HepG2 (cell line): ENCODE measurements around the gene BIN1. TPM values are rescaled to one million over a fixed set of nuclear protein-coding genes. Genes with fewer than 3 reads are reported as not detected.

Experiments
- BCL3 ChIP-seq: sonication (generic); formaldehyde crosslinking; IDR thresholded peaks from 2 replicates; pipeline ENCODE4 v1.5.1; 2020; ENCODE audit warnings: mild to moderate bottlenecking, missing genetic modification reagents, moderate library complexity
- BRD4 ChIP-seq: sonication (generic); formaldehyde crosslinking; IDR thresholded peaks from 2 replicates; pipeline ENCODE4 v1.4.0; 2020; ENCODE audit warnings: missing genetic modification reagents
- CEBPG ChIP-seq: IDR thresholded peaks from 2 replicates; pipeline ENCODE4 v1.6.1; 2016
- HNRNPLL ChIP-seq: fragments of 200-400 bp; formaldehyde crosslinking; IDR thresholded peaks from 2 replicates; pipeline ENCODE4 v1.6.1; 2017; ENCODE audit warnings: mild to moderate bottlenecking, low read depth, low read length; ENCODE audit not compliant: poor library complexity, severe bottlenecking
- HOXA3 ChIP-seq: sonication (generic); formaldehyde crosslinking; IDR thresholded peaks from 2 replicates; pipeline ENCODE4 v1.5.0; 2020; ENCODE audit warnings: missing genetic modification reagents
- JUN ChIP-seq: sonication (generic); formaldehyde crosslinking; IDR thresholded peaks from 2 replicates; pipeline ENCODE4 v1.4.0; 2020; ENCODE audit warnings: mild to moderate bottlenecking, missing genetic modification reagents
- LCORL ChIP-seq, 2 experiments: fragments of 450-650 bp in 1 of 2; sonication (generic) in 1 of 2; formaldehyde crosslinking in 1 of 2; IDR thresholded peaks; 2 replicates each; pipeline versions ENCODE4 v1.5.0 to v1.6.1; 2017 to 2020; ENCODE audit warnings: antibody characterized with exemption in 1 of 2, missing genetic modification reagents in 1 of 2
- MBD4 ChIP-seq: IDR thresholded peaks from 2 replicates; pipeline ENCODE4 v1.6.1; 2012; ENCODE audit warnings: low read length, inconsistent platforms, borderline replicate concordance
- NFATC3 ChIP-seq: sonication (generic); formaldehyde crosslinking; IDR thresholded peaks from 2 replicates; pipeline ENCODE4 v1.5.1; 2020; ENCODE audit warnings: mild to moderate bottlenecking, missing genetic modification reagents
- NR1H2 ChIP-seq: sonication (generic); formaldehyde crosslinking; IDR thresholded peaks from 2 replicates; pipeline ENCODE4 v1.8.1; 2022; ENCODE audit warnings: low read depth, missing genetic modification reagents, borderline replicate concordance
- NR2C2 ChIP-seq: sonication (generic); formaldehyde crosslinking; IDR thresholded peaks from 2 replicates; pipeline ENCODE4 v1.4.0; 2020; ENCODE audit warnings: missing genetic modification reagents, mild to moderate bottlenecking, moderate library complexity, borderline replicate concordance
- PATZ1 ChIP-seq: sonication (generic); formaldehyde crosslinking; IDR thresholded peaks from 2 replicates; pipeline ENCODE4 v1.4.0; 2020; ENCODE audit warnings: missing genetic modification reagents
- REPIN1 ChIP-seq: sonication (generic); formaldehyde crosslinking; IDR thresholded peaks from 2 replicates; pipeline ENCODE4 v1.8.0; 2022; ENCODE audit warnings: missing genetic modification reagents, low read depth, mild to moderate bottlenecking, borderline replicate concordance
- SOX6 ChIP-seq, 2 experiments: fragments of 450-650 bp in 1 of 2; sonication (generic) in 1 of 2; formaldehyde crosslinking in 1 of 2; IDR thresholded peaks; 2 replicates each; pipeline versions ENCODE4 v1.4.0 to v1.6.1; 2017 to 2020; ENCODE audit warnings: antibody characterized with exemption in 1 of 2, mild to moderate bottlenecking in 1 of 2, missing genetic modification reagents in 1 of 2
- TBP ChIP-seq: sonication (generic); formaldehyde crosslinking; IDR thresholded peaks from 2 replicates; pipeline ENCODE4 v1.5.0; 2020; ENCODE audit warnings: missing genetic modification reagents
- TIGD3 ChIP-seq: sonication (generic); formaldehyde crosslinking; IDR thresholded peaks from 2 replicates; pipeline ENCODE4 v1.5.1; 2020; ENCODE audit warnings: mild to moderate bottlenecking, missing genetic modification reagents, borderline replicate concordance
- ZFYVE20 ChIP-seq: sonication (generic); formaldehyde crosslinking; IDR thresholded peaks from 2 replicates; pipeline ENCODE4 v1.8.0; 2023; ENCODE audit warnings: low read depth, mild to moderate bottlenecking, moderate library complexity, missing genetic modification reagents, borderline replicate concordance
- ZNF20 ChIP-seq: sonication (generic); formaldehyde crosslinking; IDR thresholded peaks from 2 replicates; pipeline ENCODE4 v1.4.0; 2020; ENCODE audit warnings: mild to moderate bottlenecking, moderate library complexity, missing genetic modification reagents
- ZNF546 ChIP-seq: sonication (generic); formaldehyde crosslinking; conservative IDR thresholded peaks from 2 replicates; pipeline ENCODE4 v1.8.1; 2023; ENCODE audit warnings: mild to moderate bottlenecking, missing genetic modification reagents
- ZNF674 ChIP-seq: sonication (generic); formaldehyde crosslinking; IDR thresholded peaks from 2 replicates; pipeline ENCODE4 v1.5.0; 2020; ENCODE audit warnings: low read depth, mild to moderate bottlenecking, missing genetic modification reagents
- ZNF691 ChIP-seq: sonication (generic); formaldehyde crosslinking; IDR thresholded peaks from 2 replicates; pipeline ENCODE4 v1.4.0; 2020; ENCODE audit warnings: missing genetic modification reagents, low read depth, mild to moderate bottlenecking, borderline replicate concordance
- polyA plus RNA-seq, 8 experiments: library from polyadenylated mRNA; depleted of rRNA in 3 of 8; stranded (reverse) in 7 of 8; unstranded in 1 of 8; fragments of >200 nt; fragmentation: Illumina TruSeq in 4 of 8; extraction: Trizol in 4 of 8; gene quantifications; 2 replicates each; pipeline versions ENCODE4 v1.2.1 to v1.2.3, GENCODE V29; 2011 to 2016; ENCODE audit warnings: low read depth in 4 of 8, missing spikeins in 1 of 8, mixed read lengths in 1 of 8; ENCODE audit not compliant: insufficient read depth in 1 of 8
- total RNA-seq, 5 experiments: library from RNA; depleted of rRNA; stranded (reverse); fragments of >200 nt; fragmentation: Illumina TruSeq; extraction: Trizol; gene quantifications; 2 replicates each; pipeline ENCODE4 v1.2.3, GENCODE V29; 2016; ENCODE audit warnings: low read depth in 1 of 5

The BIN1 gene
- total and polyA plus RNA-seq, 2 of the 13 experiments (the other 11 are each of a cell fraction or from before 2014, with no cell fraction given): 0.93 to 1.2 TPM

GRCh38 chr2:127064642-127065250 is 42.2 kb downstream of the BIN1 start (continued):
- TF ChIP-seq LCORL (IDR thresholded peaks at IDR 0.05) (no peak), LCORL (CRISPR knock-in tag; IDR thresholded peaks at IDR 0.05) (peak; percentile 78), TIGD3 (CRISPR knock-in tag) (no peak), MBD4 (no peak), NFATC3 (CRISPR knock-in tag) (no peak), JUN (CRISPR knock-in tag) (peak; percentile 80; the same call in 1 of the 2 replicates), ZNF674 (CRISPR knock-in tag) (no peak), BRD4 (CRISPR knock-in tag) (0 out of 2 replicates have a peak, but pooled peaks have one; percentile 26), REPIN1 (CRISPR knock-in tag) (no peak), ZNF20 (CRISPR knock-in tag) (no peak), BCL3 (CRISPR knock-in tag) (peak; percentile 58; the same call in 1 of the 2 replicates), ZFYVE20 (no peak), NR2C2 (CRISPR knock-in tag) (no peak), CEBPG (CRISPR knock-in tag) (peak; percentile 4; the same call in 1 of the 2 replicates), ZNF546 (CRISPR knock-in tag) (no peak), HOXA3 (CRISPR knock-in tag) (peak; percentile 54; the same call in 1 of the 2 replicates), TBP (no peak), HNRNPLL (peak; percentile 23), ZNF691 (no peak), SOX6 (IDR thresholded peaks at IDR 0.05) (no peak), SOX6 (CRISPR knock-in tag; IDR thresholded peaks at IDR 0.05) (peak; percentile 36; the same call in 1 of the 2 replicates), NR1H2 (CRISPR knock-in tag) (peak; percentile 30; the same call in 1 of the 2 replicates), PATZ1 (CRISPR knock-in tag) (peak; percentile 41; the same call in 1 of the 2 replicates)
